K562 (cell line): Measurements from ENCODE around the gene ACTL10. TPM values are rescaled to one million over a fixed set of nuclear protein-coding genes. Genes with fewer than 3 reads are reported as not detected.

Experiments used
- ATAC-seq: fragments of 200-7000 bp; cut with Tn5 transposase; 3 replicates; pipeline ENCODE4 v1.9.1; 2020; ENCODE audit warnings: moderate library complexity
- BruUV-seq: library from RNA; stranded (reverse); fragments of 400-500 nt; replicated peaks from 2 replicates; lab custom pipeline; 2021; lab: Mats Ljungman, UMichigan
- CTCF ChIA-PET: fragments of 300-600 bp; formaldehyde crosslinking; extraction: SDS; loops from one replicate; lab custom pipeline; 2021; ENCODE audit warnings: low intra/inter-chr PET ratio; lab: Yijun Ruan, JAX
- POLR2A ChIA-PET: fragments of 300-600, 350-650 bp; sonication (Branson Sonifier 250); formaldehyde crosslinking; extraction: SDS; loops from one replicate; lab custom pipeline; 2021; ENCODE audit warnings: antibody characterized with exemption, inconsistent platforms; lab: Yijun Ruan, JAX
- DNase-seq, 4 experiments: peaks; one replicate each; pipeline versions ENCODE4 v3.0.0 to v3.0.0-alpha.2; 2011 to 2018; ENCODE audit warnings: low spot score in 3 of 4, mixed read lengths in 3 of 4; ENCODE audit errors: extremely low read depth in 1 of 4
- FAIRE-seq: peaks from 2 replicates; lab custom pipeline; 2011; peaks lifted over from hg19 to GRCh38; lab: Jason Lieb, UNC
- H2AFZ ChIP-seq: 2 replicates; pipeline ENCODE4 v1.6.0; 2011; ENCODE audit warnings: low read depth, low read length, control low read depth, inconsistent platforms
- H3K27ac ChIP-seq: fragments of 200-600 bp; 3 replicates; pipeline ENCODE4 v1.8.0; 2011; ENCODE audit warnings: low read depth, mild to moderate bottlenecking, control low read depth, inconsistent platforms, low read length, moderate library complexity, mixed read lengths; ENCODE audit errors: extremely low read depth
- H3K27me3 ChIP-seq, 2 experiments: fragments of 300-600 bp in 1 of 2; 2 replicates in 1 of 2; 3 replicates in 1 of 2; pipeline versions ENCODE4 v1.6.0 to v1.8.0; 2011; ENCODE audit warnings: inconsistent platforms in 2 of 2, low read length in 2 of 2, mild to moderate bottlenecking in 1 of 2, mixed read lengths in 1 of 2, moderate library complexity in 1 of 2; ENCODE audit not compliant: control insufficient read depth in 2 of 2, insufficient read depth in 2 of 2
- H3K36me3 ChIP-seq: fragments of 300-600 bp; 3 replicates; pipeline ENCODE4 v1.8.0; 2011; ENCODE audit warnings: mild to moderate bottlenecking, low read length, inconsistent platforms; ENCODE audit not compliant: control insufficient read depth, insufficient read depth
- H3K4me1 ChIP-seq, 2 experiments: fragments of 200-600 bp in 1 of 2; replicated peaks in 1 of 2; 2 replicates in 1 of 2; 3 replicates in 1 of 2; pipeline versions ENCODE4 v1.5.1 to v1.8.0; 2011; ENCODE audit warnings: inconsistent platforms in 2 of 2, low read length in 2 of 2, mild to moderate bottlenecking in 1 of 2, mixed read lengths in 1 of 2, moderate library complexity in 1 of 2; ENCODE audit not compliant: control insufficient read depth in 2 of 2, insufficient read depth in 2 of 2
- H3K4me2 ChIP-seq: 2 replicates; pipeline ENCODE4 v1.6.1; 2011; ENCODE audit warnings: low read length, control low read depth, inconsistent platforms, mixed read lengths; ENCODE audit not compliant: insufficient read depth
- H3K4me3 ChIP-seq: fragments of 200-600 bp; sonication (generic), shearing (Covaris generic); 2 replicates; pipeline ENCODE4 v1.5.1; 2016; ENCODE audit warnings: control low read depth, inconsistent platforms
- H3K79me2 ChIP-seq: fragments of 200-600 bp; 3 replicates; pipeline ENCODE4 v1.8.0; 2011; ENCODE audit warnings: low read length, inconsistent platforms; ENCODE audit not compliant: control insufficient read depth, insufficient read depth
- H3K9ac ChIP-seq, 2 experiments: 2 replicates each; pipeline versions ENCODE4 v1.6.0 to v1.6.1; 2011; ENCODE audit warnings: low read depth in 2 of 2, low read length in 2 of 2, control low read depth in 1 of 2, inconsistent platforms in 1 of 2, mild to moderate bottlenecking in 1 of 2, mixed read lengths in 1 of 2; ENCODE audit not compliant: insufficient read depth in 1 of 2
- H3K9me1 ChIP-seq: one replicate; pipeline ENCODE4 v1.6.0; 2011; ENCODE audit warnings: inconsistent platforms, mild to moderate bottlenecking, low read length, moderate library complexity; ENCODE audit not compliant: control insufficient read depth, insufficient read depth
- H3K9me3 ChIP-seq: replicated peaks from 2 replicates; pipeline ENCODE4 v1.5.1; 2011; ENCODE audit warnings: low read depth, low read length, inconsistent platforms; ENCODE audit not compliant: control insufficient read depth, insufficient read depth
- H4K20me1 ChIP-seq: replicated peaks from 2 replicates; pipeline ENCODE4 v1.6.1; 2011; ENCODE audit warnings: low read length, inconsistent platforms, mixed read lengths; ENCODE audit not compliant: control insufficient read depth, insufficient read depth
- CBFA2T2 ChIP-seq: fragments of 450-650 bp; conservative IDR thresholded peaks from 2 replicates; pipeline ENCODE4 v1.6.1; 2017; ENCODE audit warnings: mild to moderate bottlenecking
- CCAR2 ChIP-seq: fragments of 200-400 bp; formaldehyde crosslinking; IDR thresholded peaks from 2 replicates; pipeline ENCODE4 v1.6.1; 2017; ENCODE audit warnings: mild to moderate bottlenecking, low read depth, low read length
- ERF ChIP-seq: fragments of 450-650 bp; formaldehyde crosslinking; IDR thresholded peaks from 2 replicates; pipeline ENCODE4 v1.4.0; 2020; ENCODE audit warnings: mild to moderate bottlenecking, mixed read lengths
- KLF10 ChIP-seq: fragments of 250-450 bp; sonication (Bioruptor Pico); IDR thresholded peaks from 2 replicates; pipeline ENCODE4 v1.6.1; 2021; ENCODE audit warnings: matching md5 sums
- WGBS: fragments of 100-300 bp; shearing (Covaris generic); methylation state at CpG from one replicate; pipeline ENCODE4 v1.1.6; 2016; ENCODE audit warnings: low coverage, mixed read lengths; ENCODE audit not compliant: insufficient coverage; ENCODE audit errors: missing lambda C conversion rate; 5-methylcytosine and 5-hydroxymethylcytosine counted together
- in situ Hi-C: fragments of 300-500 bp; cut with MboI; formaldehyde crosslinking; loops from 4 replicates; pipeline ENCODE4 v1.15.0; 2018; ENCODE audit warnings: inconsistent platforms, mixed read lengths
- intact Hi-C: fragments of 100-400 bp; cut with micrococcal nuclease; formaldehyde crosslinking; loops from 2 replicates; pipeline ENCODE4 v1.14.2; 2022
- polyA plus RNA-seq, 8 experiments: library from polyadenylated mRNA; depleted of rRNA in 4 of 8; stranded (reverse) in 5 of 8; unstranded in 3 of 8; fragments of >200 nt; fragmentation: Nextera tagmentation in 2 of 8; fragmentation: Illumina TruSeq in 1 of 8; extraction: Ambion mirVana in 2 of 8; extraction: Trizol in 1 of 8; gene quantifications; 2 replicates each; pipeline versions ENCODE4 v1.2.1 to v1.2.3, GENCODE V29; 2011 to 2014; ENCODE audit warnings: inconsistent platforms in 1 of 8, missing spikeins in 1 of 8
- total RNA-seq, 7 experiments: library from RNA; depleted of rRNA in 6 of 7; stranded (reverse); fragments of >200 nt in 6 of 7; fragmentation: Illumina TruSeq in 2 of 7; extraction: Trizol in 2 of 7; gene quantifications; 2 replicates each; pipeline versions ENCODE4 v1.2.1 to v1.2.3, GENCODE V29; 2011 to 2021; ENCODE audit warnings: low replicate concordance in 1 of 7
- TF ChIP-seq, protein P1 (sequence below), 2 experiments: fragments of 450-650 bp; IDR thresholded peaks; 2 replicates each; pipeline ENCODE4 v1.6.1; 2018; ENCODE audit warnings: mild to moderate bottlenecking in 2 of 2, low read depth in 1 of 2; ENCODE audit not compliant: partially characterized antibody in 2 of 2

Gene ACTL10
- total and polyA plus RNA-seq, 9 of the 15 experiments (the other 6 are each of a cell fraction or from before 2014, with no cell fraction given): 0.07 to 0.14 TPM; not detected in 7

DNA sequence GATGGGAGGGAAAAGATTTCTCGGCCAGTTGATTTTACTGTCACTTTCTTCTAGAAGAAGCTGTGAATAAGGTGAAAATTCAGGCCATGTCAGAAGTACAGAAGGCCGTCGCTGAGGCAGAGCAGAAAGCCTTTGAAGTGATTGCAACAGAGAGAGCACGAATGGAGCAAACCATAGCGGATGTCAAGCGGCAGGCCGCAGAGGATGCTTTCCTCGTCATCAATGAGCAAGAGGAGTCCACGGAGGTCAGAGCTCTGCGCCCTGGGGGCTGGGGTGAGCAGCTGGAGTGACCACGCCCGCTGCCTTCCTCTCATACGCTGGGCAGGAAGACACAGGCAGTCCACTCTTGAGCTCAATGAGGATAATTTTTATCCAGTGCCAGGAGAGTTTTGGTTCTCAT, 26.5 kb upstream of the ACTL10 start:
- Histone ChIP-seq H3K36me3 (peaks cover 38% of the 10 kb centered on the region), H3K9ac (peak overlapping the region in 1 of 2 experiments; percentile 56; a peak in 1 of 4 replicates), H4K20me1 (no peaks in the 10 kb centered on the region), H3K27me3 (no peaks in the 10 kb centered on the region), H3K79me2 (no peaks in the 10 kb centered on the region), H3K27ac (no peak overlapping the region), H3K4me3 (no peak overlapping the region), H3K4me1 (peaks cover 3 to 10% of the 10 kb centered on the region in 2 experiments; a peak in 2 of 5 replicates), H3K4me2 (no peak overlapping the region), H2AFZ (no peak overlapping the region), H3K9me3 (no peaks in the 10 kb centered on the region), H3K9me1 (peaks cover 3% of the 10 kb centered on the region)
- in situ Hi-C loops: no loop called here
- DNase-seq (no peak), ATAC-seq (no peak), FAIRE-seq (no peak)
- BruUV-seq: no TSS peak
- POLR2A ChIA-PET: interaction anchor here (0.6 to 1.1 kb wide), 5 partner anchors 8 to 729 kb away, joined by 3 to 7 read pairs (median 4); no protein-coding TSS in a partner anchor
- intact Hi-C loops: no loop called here
- CTCF ChIA-PET: no interaction called here
- WGBS: 68% methylated on average over 11 of the region's 13 CpGs
- no peak for TF ChIP-seq ERF (CRISPR knock-in tag)
- TF ChIP-seq CCAR2: no peak
- no peak for TF ChIP-seq CBFA2T2
- no peak for TF ChIP-seq KLF10
- TF ChIP-seq, protein P1, sequence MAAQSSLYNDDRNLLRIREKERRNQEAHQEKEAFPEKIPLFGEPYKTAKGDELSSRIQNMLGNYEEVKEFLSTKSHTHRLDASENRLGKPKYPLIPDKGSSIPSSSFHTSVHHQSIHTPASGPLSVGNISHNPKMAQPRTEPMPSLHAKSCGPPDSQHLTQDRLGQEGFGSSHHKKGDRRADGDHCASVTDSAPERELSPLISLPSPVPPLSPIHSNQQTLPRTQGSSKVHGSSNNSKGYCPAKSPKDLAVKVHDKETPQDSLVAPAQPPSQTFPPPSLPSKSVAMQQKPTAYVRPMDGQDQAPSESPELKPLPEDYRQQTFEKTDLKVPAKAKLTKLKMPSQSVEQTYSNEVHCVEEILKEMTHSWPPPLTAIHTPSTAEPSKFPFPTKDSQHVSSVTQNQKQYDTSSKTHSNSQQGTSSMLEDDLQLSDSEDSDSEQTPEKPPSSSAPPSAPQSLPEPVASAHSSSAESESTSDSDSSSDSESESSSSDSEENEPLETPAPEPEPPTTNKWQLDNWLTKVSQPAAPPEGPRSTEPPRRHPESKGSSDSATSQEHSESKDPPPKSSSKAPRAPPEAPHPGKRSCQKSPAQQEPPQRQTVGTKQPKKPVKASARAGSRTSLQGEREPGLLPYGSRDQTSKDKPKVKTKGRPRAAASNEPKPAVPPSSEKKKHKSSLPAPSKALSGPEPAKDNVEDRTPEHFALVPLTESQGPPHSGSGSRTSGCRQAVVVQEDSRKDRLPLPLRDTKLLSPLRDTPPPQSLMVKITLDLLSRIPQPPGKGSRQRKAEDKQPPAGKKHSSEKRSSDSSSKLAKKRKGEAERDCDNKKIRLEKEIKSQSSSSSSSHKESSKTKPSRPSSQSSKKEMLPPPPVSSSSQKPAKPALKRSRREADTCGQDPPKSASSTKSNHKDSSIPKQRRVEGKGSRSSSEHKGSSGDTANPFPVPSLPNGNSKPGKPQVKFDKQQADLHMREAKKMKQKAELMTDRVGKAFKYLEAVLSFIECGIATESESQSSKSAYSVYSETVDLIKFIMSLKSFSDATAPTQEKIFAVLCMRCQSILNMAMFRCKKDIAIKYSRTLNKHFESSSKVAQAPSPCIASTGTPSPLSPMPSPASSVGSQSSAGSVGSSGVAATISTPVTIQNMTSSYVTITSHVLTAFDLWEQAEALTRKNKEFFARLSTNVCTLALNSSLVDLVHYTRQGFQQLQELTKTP (IDR thresholded peaks at IDR 0.05; ENCODE audit: low read depth in 1 of 2, partially characterized antibody in 2 of 2): no peak
